ENCODE measurements around the gene GALNT13.

Gene GALNT13

DNA sequence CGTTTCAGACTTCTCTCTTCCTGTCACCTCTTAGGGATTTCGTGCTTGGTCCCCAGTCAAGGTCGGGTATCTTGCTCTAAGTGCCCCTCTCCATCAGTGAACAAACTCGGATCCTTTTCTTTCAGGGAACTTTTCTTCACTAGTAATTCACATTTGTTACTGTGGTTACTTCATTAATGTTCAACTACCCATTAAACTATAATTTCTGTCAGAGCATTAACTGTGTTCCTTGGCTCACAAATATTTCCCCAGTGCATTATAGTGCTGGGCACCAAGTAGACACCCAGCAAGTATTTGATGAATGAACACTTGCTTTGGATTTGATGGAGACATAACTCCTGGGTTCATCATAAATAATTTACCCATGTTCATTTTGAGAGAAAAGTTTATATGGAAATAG, 617.1 kb downstream of the GALNT13 start:
- H3K27me3 Mint-ChIP-seq = no peaks in the 10 kb centered on the region
- no peaks in the 10 kb centered on the region for H3K4me1 Mint-ChIP-seq (ENCODE audit: low read depth)
- peaks cover 3% of the 10 kb centered on the region for H3K9me3 Mint-ChIP-seq (ENCODE audit: low read depth)
- no peak overlapping the region for H3K4me3 Mint-ChIP-seq
- no peaks in the 10 kb centered on the region for H3K36me3 Mint-ChIP-seq
- no peak overlapping the region for H3K27ac Mint-ChIP-seq

DNA sequence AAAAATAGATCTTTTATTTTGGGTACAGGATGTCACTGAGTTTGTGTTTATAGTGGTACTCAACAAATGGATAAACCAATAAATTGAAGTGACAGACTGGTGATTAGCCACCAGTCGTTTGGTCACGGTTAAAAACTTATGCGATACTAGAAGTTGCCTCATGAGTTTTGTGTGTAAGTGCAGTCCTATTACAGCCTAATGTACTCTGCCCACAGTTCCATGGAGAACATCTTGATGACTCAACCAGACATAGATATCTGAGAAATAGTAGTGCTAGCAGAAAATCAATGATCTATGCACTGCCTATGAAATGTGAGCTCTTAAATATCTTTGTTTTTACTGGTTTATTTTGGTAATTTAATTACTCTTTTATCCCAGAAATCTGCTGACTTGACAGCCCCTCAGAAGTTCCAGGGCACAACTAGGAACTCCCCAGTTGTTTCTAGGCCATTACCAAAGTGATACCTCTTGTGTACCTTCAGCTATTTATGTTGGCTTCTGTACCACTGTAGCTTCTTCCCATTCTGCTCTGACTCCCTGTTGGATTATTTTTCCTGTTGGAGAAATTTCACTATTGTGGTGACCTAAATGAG, 617.6 kb downstream of the GALNT13 start:
- H3K4me1 Mint-ChIP-seq (ENCODE audit: low read depth) = no peaks in the 10 kb centered on the region
- no peaks in the 10 kb centered on the region for H3K36me3 Mint-ChIP-seq
- H3K27ac Mint-ChIP-seq = no peak overlapping the region
- peaks cover 3% of the 10 kb centered on the region for H3K9me3 Mint-ChIP-seq (ENCODE audit: low read depth)
- H3K27me3 Mint-ChIP-seq = no peaks in the 10 kb centered on the region
- no peak overlapping the region for H3K4me3 Mint-ChIP-seq

DNA sequence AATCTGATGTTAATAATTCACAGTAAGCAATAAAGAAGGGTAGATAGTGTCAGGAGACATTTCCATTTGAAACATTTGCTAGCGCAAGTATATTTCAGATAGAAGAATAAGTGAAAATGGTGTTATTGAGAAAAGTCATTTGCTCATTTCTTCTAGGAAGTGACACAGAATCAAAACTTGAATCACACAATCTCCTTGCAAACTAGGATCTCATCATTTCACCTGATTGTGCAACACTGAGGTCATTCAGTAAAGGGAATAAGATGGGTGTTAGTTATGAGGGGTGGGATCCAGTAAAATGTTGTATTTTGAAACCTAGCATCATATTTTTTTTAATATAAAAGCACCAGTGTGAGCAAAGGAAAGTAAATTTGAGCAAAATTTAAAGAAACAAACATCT, 618.8 kb downstream of the GALNT13 start:
- peaks cover 3% of the 10 kb centered on the region for H3K9me3 Mint-ChIP-seq (ENCODE audit: low read depth)
- no peaks in the 10 kb centered on the region for H3K27me3 Mint-ChIP-seq
- no peak overlapping the region for H3K27ac Mint-ChIP-seq
- no peaks in the 10 kb centered on the region for H3K36me3 Mint-ChIP-seq
- no peaks in the 10 kb centered on the region for H3K4me1 Mint-ChIP-seq (ENCODE audit: low read depth)
- no peak overlapping the region for H3K4me3 Mint-ChIP-seq

DNA sequence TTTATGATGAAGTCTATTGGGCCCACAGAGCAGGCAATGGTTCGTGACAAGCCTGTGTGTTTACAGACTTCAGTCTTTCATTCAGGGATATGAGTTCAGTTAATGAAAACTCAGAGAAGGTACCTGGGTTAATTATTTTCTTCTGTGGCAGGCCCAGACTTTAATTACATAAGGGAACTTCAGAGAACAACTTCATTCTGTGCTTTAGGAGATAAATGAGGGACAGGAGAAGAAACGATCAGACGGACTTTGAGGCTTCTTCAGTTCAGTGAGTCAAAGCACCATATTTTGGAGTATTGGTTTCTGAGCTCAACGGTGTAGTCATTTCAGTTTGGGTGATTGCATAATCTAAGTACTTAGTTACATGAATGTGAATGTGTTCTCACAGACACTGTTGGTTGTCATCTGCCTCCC, 623.7 kb downstream of the GALNT13 start:
- H3K9me3 Mint-ChIP-seq (ENCODE audit: low read depth) = peaks cover 3% of the 10 kb centered on the region
- no peak overlapping the region for H3K27ac Mint-ChIP-seq
- no peaks in the 10 kb centered on the region for H3K27me3 Mint-ChIP-seq
- H3K36me3 Mint-ChIP-seq = no peaks in the 10 kb centered on the region
- no peaks in the 10 kb centered on the region for H3K4me1 Mint-ChIP-seq (ENCODE audit: low read depth)
- H3K4me3 Mint-ChIP-seq = no peak overlapping the region

DNA sequence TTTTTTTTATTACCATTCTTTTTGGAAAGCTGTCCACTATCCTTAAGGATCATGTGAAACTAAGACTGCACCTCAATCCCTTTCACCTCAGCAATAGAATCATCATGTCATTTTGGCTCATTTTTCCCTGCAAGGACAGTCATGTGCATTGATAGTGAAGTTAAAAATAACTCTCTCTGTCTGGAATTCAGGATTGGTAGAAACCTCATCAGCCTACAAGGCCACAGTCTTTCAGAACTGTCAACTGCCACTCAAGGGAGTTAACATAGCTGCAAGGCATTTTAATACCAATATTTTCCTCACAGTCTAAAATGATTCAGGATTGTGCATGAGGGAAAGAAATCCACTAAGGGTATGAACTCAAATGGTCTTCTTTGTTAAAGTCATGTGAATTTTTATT, 625.3 kb downstream of the GALNT13 start:
- Mint-ChIP-seq H3K9me3 (ENCODE audit: low read depth) (peaks cover 5% of the 10 kb centered on the region), H3K36me3 (no peaks in the 10 kb centered on the region), H3K4me3 (no peak overlapping the region), H3K4me1 (ENCODE audit: low read depth) (no peaks in the 10 kb centered on the region), H3K27ac (no peak overlapping the region), H3K27me3 (no peaks in the 10 kb centered on the region)
